HepG2 (cell line): ENCODE measurements around the gene BCL11B. TPM values are rescaled to one million over a fixed set of nuclear protein-coding genes. Genes with fewer than 3 reads are reported as not detected.

Source experiments
- ATAC-seq: fragments of 200-7000 bp; cut with Tn5 transposase; 3 replicates; pipeline ENCODE4 v1.9.1; 2020; ENCODE audit warnings: mild to moderate bottlenecking, moderate library complexity
- BruUV-seq: library from RNA; stranded (reverse); fragments of 400-500 nt; replicated peaks from 2 replicates; lab custom pipeline; 2021; lab: Mats Ljungman, UMichigan
- CTCF ChIA-PET: fragments of 300-600 bp; formaldehyde crosslinking; extraction: SDS; loops from one replicate; lab custom pipeline; 2021; ENCODE audit warnings: low total read pairs, inconsistent platforms, low intra/inter-chr PET ratio; lab: Yijun Ruan, JAX
- POLR2A ChIA-PET: fragments of 350-600 bp; sonication (Branson Sonifier 250); formaldehyde crosslinking; loops from one replicate; lab custom pipeline; 2020; ENCODE audit warnings: antibody characterized with exemption, inconsistent platforms; lab: Yijun Ruan, JAX
- DNase-seq: peaks from one replicate; pipeline ENCODE4 v3.0.0-alpha.2; 2015; ENCODE audit warnings: low spot score
- FAIRE-seq: peaks from 3 replicates; lab custom pipeline; 2011; peaks lifted over from hg19 to GRCh38; lab: Jason Lieb, UNC
- H2AFZ ChIP-seq: one replicate; pipeline ENCODE4 v1.6.1; 2011; ENCODE audit warnings: low read length, inconsistent platforms
- H3K27ac ChIP-seq: fragments of 300-600 bp; 3 replicates; pipeline ENCODE4 v1.8.0; 2011; ENCODE audit warnings: mixed run types, mild to moderate bottlenecking, mixed read lengths, low read length, inconsistent platforms; ENCODE audit not compliant: insufficient read depth; ENCODE audit errors: extremely low read length
- H3K27me3 ChIP-seq, 2 experiments: fragments of 200-600 bp in 1 of 2; 2 replicates in 1 of 2; 3 replicates in 1 of 2; pipeline versions ENCODE4 v1.6.0 to v1.8.0; 2011; ENCODE audit warnings: low read length in 2 of 2, mild to moderate bottlenecking in 2 of 2, moderate library complexity in 2 of 2, inconsistent platforms in 1 of 2; ENCODE audit not compliant: insufficient read depth in 2 of 2, control insufficient read depth in 1 of 2
- H3K36me3 ChIP-seq, 2 experiments: fragments of 200-600 bp in 1 of 2; replicated peaks in 1 of 2; 2 replicates in 1 of 2; 3 replicates in 1 of 2; pipeline versions ENCODE4 v1.5.1 to v1.8.0; 2011; ENCODE audit warnings: low read length in 2 of 2, inconsistent platforms in 1 of 2; ENCODE audit not compliant: insufficient read depth in 2 of 2, control insufficient read depth in 1 of 2
- H3K4me1 ChIP-seq: 2 replicates; pipeline ENCODE4 v1.5.1; 2012; ENCODE audit warnings: low read length, inconsistent platforms; ENCODE audit not compliant: insufficient read depth
- H3K4me2 ChIP-seq: 2 replicates; pipeline ENCODE4 v1.6.0; 2011; ENCODE audit warnings: low read depth, low read length, inconsistent platforms
- H3K4me3 ChIP-seq, 3 experiments: fragments of 200-600 bp in 1 of 3; sonication (generic), shearing (Covaris generic) in 1 of 3; replicated peaks in 1 of 3; 2 replicates each; pipeline ENCODE4 v1.5.1; 2011 to 2016; ENCODE audit warnings: low read length in 3 of 3, inconsistent platforms in 2 of 3, low read depth in 2 of 3, mild to moderate bottlenecking in 2 of 3, control low read depth in 1 of 3, mixed read lengths in 1 of 3; ENCODE audit not compliant: insufficient read depth in 1 of 3
- H3K79me2 ChIP-seq: one replicate; pipeline ENCODE4 v1.6.1; 2011; ENCODE audit warnings: low read length, inconsistent platforms; ENCODE audit not compliant: insufficient read depth
- H3K9ac ChIP-seq: 2 replicates; pipeline ENCODE4 v1.6.0; 2011; ENCODE audit warnings: mild to moderate bottlenecking, low read depth, low read length, inconsistent platforms; ENCODE audit not compliant: insufficient read depth
- H3K9me3 ChIP-seq: 2 replicates; pipeline ENCODE4 v1.5.1; 2012; ENCODE audit warnings: mild to moderate bottlenecking, low read length
- H4K20me1 ChIP-seq: 2 replicates; pipeline ENCODE4 v1.6.0; 2011; ENCODE audit warnings: inconsistent platforms, mild to moderate bottlenecking, low read length, moderate library complexity; ENCODE audit not compliant: insufficient read depth
- AHR ChIP-seq: IDR thresholded peaks from 2 replicates; pipeline ENCODE4 v1.6.1; 2018; ENCODE audit warnings: missing genetic modification reagents, missing compliant biosample characterization
- CBX2 ChIP-seq, 2 experiments: fragments of 200-600 bp in 1 of 2; sonication (generic); formaldehyde crosslinking in 1 of 2; IDR thresholded peaks; 2 replicates each; pipeline versions ENCODE4 v1.7.0 to v1.8.1; 2018 to 2022; ENCODE audit warnings: low read depth in 2 of 2, low read length in 1 of 2, mild to moderate bottlenecking in 1 of 2, missing genetic modification reagents in 1 of 2
- NFE2 ChIP-seq: sonication (generic); formaldehyde crosslinking; IDR thresholded peaks from 2 replicates; pipeline ENCODE4 v1.4.0; 2020; ENCODE audit warnings: missing genetic modification reagents
- ZNF841 ChIP-seq: sonication (generic); formaldehyde crosslinking; IDR thresholded peaks from 2 replicates; pipeline ENCODE4 v1.8.1; 2023; ENCODE audit warnings: missing genetic modification reagents, borderline replicate concordance
- WGBS: methylation state at CpG from one replicate; pipeline ENCODE4 v1.1.6; 2017; ENCODE audit warnings: low lambda C conversion rate; 5-methylcytosine and 5-hydroxymethylcytosine counted together
- in situ Hi-C: cut with HindIII; loops from 2 replicates; pipeline ENCODE4 v1.10.0; 2017; ENCODE audit warnings: low pct_unique_long_range_greater_than_20kb; ENCODE audit not compliant: extremely low pct_ligation_motif_present
- intact Hi-C: fragments of 100-400 bp; cut with micrococcal nuclease; formaldehyde crosslinking; loops from one replicate; pipeline ENCODE4 v1.10.0; 2022; ENCODE audit not compliant: unreplicated experiment
- polyA plus RNA-seq, 8 experiments: library from polyadenylated mRNA; depleted of rRNA in 3 of 8; stranded (reverse) in 7 of 8; unstranded in 1 of 8; fragments of >200 nt; fragmentation: Illumina TruSeq in 4 of 8; extraction: Trizol in 4 of 8; gene quantifications; 2 replicates each; pipeline versions ENCODE4 v1.2.1 to v1.2.3, GENCODE V29; 2011 to 2016; ENCODE audit warnings: low read depth in 4 of 8, missing spikeins in 1 of 8, mixed read lengths in 1 of 8; ENCODE audit not compliant: insufficient read depth in 1 of 8
- total RNA-seq, 5 experiments: library from RNA; depleted of rRNA; stranded (reverse); fragments of >200 nt; fragmentation: Illumina TruSeq; extraction: Trizol; gene quantifications; 2 replicates each; pipeline ENCODE4 v1.2.3, GENCODE V29; 2016; ENCODE audit warnings: low read depth in 1 of 5
- TF ChIP-seq, protein P1 (sequence below): sonication (generic); formaldehyde crosslinking; IDR thresholded peaks from 2 replicates; pipeline ENCODE4 v1.8.1; 2023; ENCODE audit warnings: missing genetic modification reagents, inconsistent platforms, borderline replicate concordance

BCL11B gene
- total and polyA plus RNA-seq, 2 of the 13 experiments (the other 11 are each of a cell fraction or from before 2014, with no cell fraction given), result not detected

DNA sequence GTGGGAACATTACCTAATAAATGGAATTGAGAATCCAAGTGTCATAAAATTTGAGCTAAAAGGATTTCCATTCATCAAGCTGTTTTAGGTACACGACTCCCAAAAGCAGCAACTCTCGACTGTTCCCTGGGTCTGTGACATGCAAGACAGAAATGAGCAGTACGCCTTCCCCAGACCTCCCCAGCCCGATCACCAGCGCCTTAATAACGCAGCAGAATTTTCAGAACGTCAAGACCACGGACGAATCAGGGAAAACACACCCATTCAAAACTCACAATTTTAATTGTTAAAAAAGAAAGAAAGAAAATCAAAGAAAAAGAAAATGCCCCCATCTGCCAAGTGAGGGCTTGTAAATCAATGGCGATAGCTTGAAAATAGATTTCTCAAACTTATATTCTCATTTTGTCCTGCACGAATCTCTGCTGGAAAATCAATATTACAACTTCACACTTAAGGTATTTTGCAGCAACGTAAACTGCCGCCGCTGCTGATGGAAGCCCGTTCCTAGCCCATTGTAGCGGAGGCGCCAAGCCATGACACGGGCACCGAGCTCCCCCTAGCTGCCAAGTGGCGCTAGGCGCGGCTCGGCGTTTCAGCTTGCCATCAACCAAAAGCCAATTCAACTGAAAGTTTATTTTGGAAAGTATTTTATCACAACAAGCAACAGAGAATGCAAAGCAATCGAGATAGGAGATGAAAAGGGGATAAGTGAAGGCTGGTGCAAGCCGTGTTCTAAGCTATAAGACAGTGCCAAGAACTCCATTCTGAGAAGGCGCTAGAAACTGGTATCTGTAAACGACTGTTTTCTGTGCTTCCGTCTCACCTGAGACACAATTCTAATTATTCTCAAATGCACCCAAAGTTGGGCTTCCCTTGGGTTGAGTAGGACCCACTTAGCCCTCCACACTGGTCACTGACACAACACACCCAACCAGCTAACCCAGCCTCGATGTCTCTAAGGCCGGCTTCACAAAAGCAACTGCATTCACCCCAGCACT is 5.5 kb downstream of the BCL11B start (continued):
- TF ChIP-seq CBX2 (IDR thresholded peaks at IDR 0.05; ENCODE audit: low read depth, low read length), result 0 out of 2 replicates have a peak, but pooled peaks have one; percentile 69
- no peak for TF ChIP-seq CBX2 (CRISPR knock-in tag; IDR thresholded peaks at IDR 0.05; ENCODE audit: low read depth)
- TF ChIP-seq NFE2 (CRISPR knock-in tag), result no peak
- no peak for TF ChIP-seq AHR (CRISPR knock-in tag)

DNA sequence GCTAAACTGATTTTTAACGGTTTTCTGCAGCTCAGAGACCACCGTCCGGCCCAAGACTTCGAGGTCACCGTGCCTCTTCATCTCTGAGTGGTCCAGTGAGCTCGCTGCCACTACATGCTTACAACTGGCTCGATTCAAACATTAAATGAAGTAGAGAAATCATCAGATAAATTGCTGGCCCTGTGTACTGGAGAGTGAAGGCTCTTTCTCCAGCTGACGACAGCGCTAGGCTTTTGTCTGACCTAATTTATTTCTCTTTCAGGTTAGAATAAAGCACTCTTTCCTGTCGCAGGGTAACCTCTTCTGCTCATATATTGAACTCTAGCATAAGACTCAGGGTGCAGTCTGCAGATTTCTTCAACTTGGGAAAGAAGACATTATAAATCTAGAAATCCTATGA is 6.4 kb downstream of the BCL11B start:
- no peaks in the 10 kb centered on the region for H4K20me1 ChIP-seq
- in situ Hi-C loops (loop anchor here (10.0 to 25.0 kb wide), 3 partner anchors 141 to 1278 kb away; no protein-coding TSS in a partner anchor), intact Hi-C loops (loop anchor here (5.0 to 10.0 kb wide), 3 partner anchors 1128 to 1971 kb away; no protein-coding TSS in a partner anchor)
- no peak overlapping the region for H3K4me2 ChIP-seq
- ATAC-seq (no peak), FAIRE-seq (no peak), DNase-seq (no peak)
- CTCF ChIA-PET, result no interaction called here
- TF ChIP-seq, protein P1, sequence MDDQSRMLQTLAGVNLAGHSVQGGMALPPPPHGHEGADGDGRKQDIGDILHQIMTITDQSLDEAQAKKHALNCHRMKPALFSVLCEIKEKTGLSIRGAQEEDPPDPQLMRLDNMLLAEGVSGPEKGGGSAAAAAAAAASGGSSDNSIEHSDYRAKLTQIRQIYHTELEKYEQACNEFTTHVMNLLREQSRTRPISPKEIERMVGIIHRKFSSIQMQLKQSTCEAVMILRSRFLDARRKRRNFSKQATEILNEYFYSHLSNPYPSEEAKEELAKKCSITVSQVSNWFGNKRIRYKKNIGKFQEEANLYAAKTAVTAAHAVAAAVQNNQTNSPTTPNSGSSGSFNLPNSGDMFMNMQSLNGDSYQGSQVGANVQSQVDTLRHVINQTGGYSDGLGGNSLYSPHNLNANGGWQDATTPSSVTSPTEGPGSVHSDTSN (CRISPR knock-in tag), result no peak
- TF ChIP-seq ZNF841 (CRISPR knock-in tag), result no peak
- H3K4me1 ChIP-seq, result no peaks in the 10 kb centered on the region
- BruUV-seq, result no TSS peak
- H3K9me3 ChIP-seq, result no peaks in the 10 kb centered on the region
- WGBS, result 29% methylated on average over 10 of the region's 10 CpGs
- H3K36me3 ChIP-seq, result no peaks in the 10 kb centered on the region
- no peak overlapping the region for H3K27ac ChIP-seq
- H3K9ac ChIP-seq, result no peak overlapping the region
- H3K4me3 ChIP-seq, result no peak overlapping the region
- no peak overlapping the region for H2AFZ ChIP-seq
- no peaks in the 10 kb centered on the region for H3K79me2 ChIP-seq
- peaks cover 11 to 79% of the 10 kb centered on the region in 2 experiments for H3K27me3 ChIP-seq
- POLR2A ChIA-PET, result interaction anchor here (0.6 kb wide), 1 partner anchor 9 kb away, joined by 4 read pairs; no protein-coding TSS in a partner anchor
